HCT116 (cell line): ENCODE measurements around the gene CCNB2. TPM values are rescaled to one million over a fixed set of nuclear protein-coding genes. Genes with fewer than 3 reads are reported as not detected.

ENCODE experiments used
- ATAC-seq: fragments of 200-7000 bp; cut with Tn5 transposase; 2 replicates; pipeline ENCODE4 v1.9.1; 2020; ENCODE audit warnings: mild to moderate bottlenecking, moderate library complexity
- BruUV-seq: library from RNA; stranded (reverse); fragments of 400-500 nt; replicated peaks from 2 replicates; lab custom pipeline; 2021; lab: Mats Ljungman, UMichigan
- CTCF ChIA-PET: fragments of 300-600 bp; sonication (Branson Sonifier 250); formaldehyde crosslinking; loops from one replicate; lab custom pipeline; 2021; ENCODE audit warnings: antibody characterized with exemption; lab: Charles Lee
- POLR2A ChIA-PET: fragments of 300-600, 350-600 bp; sonication (Branson Sonifier 250); formaldehyde crosslinking; loops from one replicate; lab custom pipeline; 2021; ENCODE audit warnings: antibody characterized with exemption; lab: Charles Lee
- RAD21 ChIA-PET, 2 experiments: fragments of 300-600 bp; sonication (Branson Sonifier 250); formaldehyde crosslinking; loops; one replicate each; lab custom pipeline; 2023; ENCODE audit warnings: low total read pairs in 2 of 2; ENCODE audit not compliant: uncharacterized antibody in 2 of 2, unreplicated experiment in 2 of 2, low non-redundant PET in 1 of 2; lab: Charles Lee
- DNase-seq: peaks from one replicate; pipeline ENCODE4 v3.0.0-alpha.2; 2010; ENCODE audit warnings: low read depth, low spot score
- H2AFZ ChIP-seq: fragments of 200-600 bp; shearing (Covaris generic), sonication (generic); 2 replicates; pipeline ENCODE4 v1.6.1; 2017; ENCODE audit warnings: low read depth, mixed run types, mixed read lengths, antibody characterized with exemption, low read length; ENCODE audit not compliant: poor library complexity, severe bottlenecking
- H3K27ac ChIP-seq: 2 replicates; pipeline ENCODE4 v1.5.1; 2012; ENCODE audit warnings: low read depth, low read length
- H3K27me3 ChIP-seq: fragments of 200-600 bp; sonication (generic); 2 replicates; pipeline ENCODE4 v1.6.1; 2016; ENCODE audit warnings: mixed run types, low read length, mixed read lengths; ENCODE audit not compliant: insufficient read depth
- H3K36me3 ChIP-seq, 2 experiments: fragments of 200-500 bp in 1 of 2; fragments of 200-600 bp in 1 of 2; sonication (Bioruptor generic) in 1 of 2; sonication (generic) in 1 of 2; 2 replicates each; pipeline versions ENCODE4 v1.5.1 to v1.6.1; 2014 to 2016; ENCODE audit warnings: low read length in 2 of 2, inconsistent platforms in 1 of 2, mixed read lengths in 1 of 2, mixed run types in 1 of 2; ENCODE audit not compliant: insufficient read depth in 2 of 2, control insufficient read depth in 1 of 2
- H3K4me1 ChIP-seq, 2 experiments: fragments of 200-600 bp in 1 of 2; sonication (generic) in 1 of 2; 2 replicates each; pipeline versions ENCODE4 v1.5.1 to v1.6.1; 2012 to 2017; ENCODE audit warnings: low read length in 2 of 2, inconsistent platforms in 1 of 2, mild to moderate bottlenecking in 1 of 2, mixed read lengths in 1 of 2, mixed run types in 1 of 2, moderate library complexity in 1 of 2; ENCODE audit not compliant: insufficient read depth in 2 of 2, control insufficient read depth in 1 of 2
- H3K4me2 ChIP-seq: fragments of 200-600 bp; sonication (generic); 2 replicates; pipeline ENCODE4 v1.6.1; 2017; ENCODE audit warnings: mixed run types, low read length, mixed read lengths
- H3K4me3 ChIP-seq, 2 experiments: fragments of 200-600 bp in 1 of 2; sonication (generic) in 1 of 2; replicated peaks in 1 of 2; 2 replicates each; pipeline ENCODE4 v1.5.1; 2011 to 2016; ENCODE audit warnings: low read length in 2 of 2, control low read depth in 1 of 2, low read depth in 1 of 2, mild to moderate bottlenecking in 1 of 2, mixed read lengths in 1 of 2, mixed run types in 1 of 2
- H3K79me2 ChIP-seq: fragments of 200-600 bp; sonication (generic); 2 replicates; pipeline ENCODE4 v1.6.1; 2017; ENCODE audit warnings: mild to moderate bottlenecking, mixed run types, low read length, moderate library complexity, mixed read lengths; ENCODE audit not compliant: insufficient read depth
- H3K9ac ChIP-seq: fragments of 200-600 bp; sonication (generic); 2 replicates; pipeline ENCODE4 v1.6.1; 2016; ENCODE audit warnings: low read length, mixed read lengths
- H3K9me2 ChIP-seq: fragments of 200-600 bp; sonication (generic), shearing (Covaris generic); 2 replicates; pipeline ENCODE4 v1.6.1; 2017; ENCODE audit warnings: mixed run types, mild to moderate bottlenecking, moderate library complexity; ENCODE audit not compliant: insufficient read depth
- H3K9me3 ChIP-seq, 2 experiments: fragments of 200-500 bp in 1 of 2; fragments of 200-600 bp in 1 of 2; sonication (Bioruptor generic) in 1 of 2; sonication (generic) in 1 of 2; 2 replicates each; pipeline ENCODE4 v1.6.1; 2014 to 2017; ENCODE audit warnings: low read length in 2 of 2, mixed read lengths in 2 of 2, inconsistent platforms in 1 of 2, low read depth in 1 of 2, mild to moderate bottlenecking in 1 of 2, mixed run types in 1 of 2, moderate library complexity in 1 of 2; ENCODE audit not compliant: control insufficient read depth in 1 of 2, insufficient read depth in 1 of 2
- H4K20me1 ChIP-seq: fragments of 200-600 bp; sonication (generic), shearing (Covaris generic); 2 replicates; pipeline ENCODE4 v1.6.1; 2017; ENCODE audit warnings: mixed run types, mild to moderate bottlenecking, moderate library complexity; ENCODE audit not compliant: insufficient read depth
- ATF3 ChIP-seq: IDR thresholded peaks from 2 replicates; pipeline ENCODE4 v1.6.1; 2012
- CEBPB ChIP-seq: IDR thresholded peaks from 2 replicates; pipeline ENCODE4 v1.6.1; 2012; ENCODE audit warnings: low read depth
- EZH2 ChIP-seq: fragments of 200-600 bp; sonication (generic); IDR thresholded peaks from 2 replicates; pipeline ENCODE4 v1.6.1; 2017; ENCODE audit warnings: antibody characterized with exemption, mixed run types
- EZH2phosphoT487 ChIP-seq: fragments of 200-600 bp; IDR thresholded peaks from 2 replicates; pipeline ENCODE4 v1.6.1; 2018; ENCODE audit warnings: antibody characterized with exemption, borderline replicate concordance
- JUND ChIP-seq: IDR thresholded peaks from 2 replicates; pipeline ENCODE4 v1.6.1; 2012
- POLR2AphosphoS5 ChIP-seq: IDR thresholded peaks from 2 replicates; pipeline ENCODE4 v1.6.1; 2011; ENCODE audit warnings: mild to moderate bottlenecking, low read depth, low read length, moderate library complexity
- REST ChIP-seq: IDR thresholded peaks from 2 replicates; pipeline ENCODE4 v1.6.1; 2012; ENCODE audit warnings: low read depth
- SIN3A ChIP-seq: IDR thresholded peaks from 2 replicates; pipeline ENCODE4 v1.6.1; 2012; ENCODE audit warnings: low read depth
- SP1 ChIP-seq: IDR thresholded peaks from 2 replicates; pipeline ENCODE4 v1.6.1; 2012; ENCODE audit warnings: low read depth
- SRF ChIP-seq: IDR thresholded peaks from 2 replicates; pipeline ENCODE4 v1.6.1; 2012; ENCODE audit warnings: low read depth
- YY1 ChIP-seq: IDR thresholded peaks from 2 replicates; pipeline ENCODE4 v1.6.1; 2011; ENCODE audit warnings: low read length, low read depth, moderate library complexity, mild to moderate bottlenecking; ENCODE audit not compliant: insufficient replicate concordance; ENCODE audit errors: extremely low read depth
- intact Hi-C: fragments of 100-400 bp; cut with micrococcal nuclease; formaldehyde crosslinking; loops from 2 replicates; pipeline ENCODE4 v1.10.0; 2022
- total RNA-seq: library from RNA; stranded (reverse); gene quantifications from one replicate; pipeline ENCODE4 v1.2.1, GENCODE V29; 2021; ENCODE audit not compliant: unreplicated experiment
- TF ChIP-seq, protein P1 (sequence below): IDR thresholded peaks from 2 replicates; pipeline ENCODE4 v1.6.1; 2011; ENCODE audit warnings: mild to moderate bottlenecking, low read length, moderate library complexity; ENCODE audit not compliant: insufficient replicate concordance; ENCODE audit errors: extremely low read depth

CCNB2 gene
- total RNA-seq, 1 experiment from 2014 or later: 88.7 TPM

GRCh38 chr15:59120937-59121336 is 16.0 kb downstream of the CCNB2 start:
- Histone ChIP-seq H3K4me1 (no peaks in the 10 kb centered on the region), H3K9me3 (no peaks in the 10 kb centered on the region), H3K36me3 (peaks cover 50 to 58% of the 10 kb centered on the region in 2 experiments), H3K9me2 (no peaks in the 10 kb centered on the region), H3K79me2 (peaks cover 9% of the 10 kb centered on the region), H3K27ac (no peak overlapping the region), H2AFZ (no peak overlapping the region), H3K4me3 (no peak overlapping the region), H3K27me3 (no peaks in the 10 kb centered on the region), H3K4me2 (no peak overlapping the region), H3K9ac (no peak overlapping the region), H4K20me1 (no peaks in the 10 kb centered on the region)
- no peak for ATAC-seq
- intact Hi-C loops: no loop called here
- DNase-seq: no peak
- POLR2A ChIA-PET: no interaction called here
- no TSS peak for BruUV-seq
- TF ChIP-seq JUND: no peak
- RAD21 ChIA-PET: no interaction called here
- CTCF ChIA-PET: no interaction called here

DNA sequence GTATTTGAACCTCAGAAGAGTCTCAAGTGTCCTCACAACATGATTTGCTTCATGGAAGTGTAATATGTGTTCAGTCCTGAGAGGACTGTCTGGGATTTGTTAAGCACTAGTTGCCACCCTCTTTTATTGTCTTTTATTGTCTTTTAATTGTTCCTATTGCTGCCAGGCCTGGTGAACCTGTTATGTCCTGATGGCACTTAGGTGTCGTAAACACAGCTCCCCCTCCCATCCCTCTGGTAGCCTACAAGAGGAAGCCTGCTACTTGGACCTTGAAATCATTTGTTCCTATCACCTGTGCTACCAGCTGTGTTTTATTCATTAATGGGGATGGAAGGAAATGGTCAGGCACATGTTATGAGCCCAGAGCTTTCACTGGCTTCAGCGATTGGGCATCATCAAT is 19.3 kb downstream of the CCNB2 start:
- Histone ChIP-seq H3K79me2 (peaks cover 31% of the 10 kb centered on the region), H4K20me1 (no peaks in the 10 kb centered on the region), H3K9ac (no peak overlapping the region), H3K27ac (no peak overlapping the region), H3K4me3 (no peak overlapping the region), H2AFZ (no peak overlapping the region), H3K27me3 (no peaks in the 10 kb centered on the region), H3K9me2 (no peaks in the 10 kb centered on the region), H3K4me1 (no peaks in the 10 kb centered on the region), H3K4me2 (no peak overlapping the region), H3K9me3 (no peaks in the 10 kb centered on the region), H3K36me3 (peaks cover 25 to 32% of the 10 kb centered on the region in 2 experiments)
- ChIA-PET RAD21 (no interaction called here), POLR2A (no interaction called here), CTCF (interaction anchor here (1.5 kb wide), 1 partner anchor 896 kb away, joined by 3 read pairs; no protein-coding TSS in a partner anchor)
- BruUV-seq: no TSS peak
- TF ChIP-seq EZH2 (no peak), YY1 (no peak), POLR2AphosphoS5 (no peak), REST (no peak), ATF3 (no peak), SP1 (no peak), SRF (no peak), CEBPB (no peak), EZH2phosphoT487 (no peak), SIN3A (no peak)
- TF ChIP-seq, protein P1, sequence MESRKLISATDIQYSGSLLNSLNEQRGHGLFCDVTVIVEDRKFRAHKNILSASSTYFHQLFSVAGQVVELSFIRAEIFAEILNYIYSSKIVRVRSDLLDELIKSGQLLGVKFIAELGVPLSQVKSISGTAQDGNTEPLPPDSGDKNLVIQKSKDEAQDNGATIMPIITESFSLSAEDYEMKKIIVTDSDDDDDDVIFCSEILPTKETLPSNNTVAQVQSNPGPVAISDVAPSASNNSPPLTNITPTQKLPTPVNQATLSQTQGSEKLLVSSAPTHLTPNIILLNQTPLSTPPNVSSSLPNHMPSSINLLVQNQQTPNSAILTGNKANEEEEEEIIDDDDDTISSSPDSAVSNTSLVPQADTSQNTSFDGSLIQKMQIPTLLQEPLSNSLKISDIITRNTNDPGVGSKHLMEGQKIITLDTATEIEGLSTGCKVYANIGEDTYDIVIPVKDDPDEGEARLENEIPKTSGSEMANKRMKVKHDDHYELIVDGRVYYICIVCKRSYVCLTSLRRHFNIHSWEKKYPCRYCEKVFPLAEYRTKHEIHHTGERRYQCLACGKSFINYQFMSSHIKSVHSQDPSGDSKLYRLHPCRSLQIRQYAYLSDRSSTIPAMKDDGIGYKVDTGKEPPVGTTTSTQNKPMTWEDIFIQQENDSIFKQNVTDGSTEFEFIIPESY: no peak
- intact Hi-C loops: no loop called here
- ATAC-seq: no peak
- no peak for DNase-seq
